B cell (primary cell): ENCODE results near the gene ICAM5.
"Not testable (repeated sequence)": the region's sequence is repeated elsewhere in the genome, so short reads cannot be mapped to it uniquely, and the experiment has no call there.

Experiments used
- CTCF ChIP-seq: fragments of 200-600 bp; IDR thresholded peaks from one replicate; pipeline ENCODE4 v1.8.0; 2022; ENCODE audit warnings: antibody characterized with exemption, mild to moderate bottlenecking
- EZH2 ChIP-seq: IDR thresholded peaks from 2 replicates; pipeline ENCODE4 v1.6.1; 2012; ENCODE audit warnings: borderline replicate concordance, low read depth, mild to moderate bottlenecking, moderate library complexity, low read length; ENCODE audit not compliant: insufficient read depth, poor library complexity, severe bottlenecking

GRCh38 chr19:10336725-10337124 lies 47.0 kb downstream of the ICAM5 start:
- TF ChIP-seq CTCF, EZH2: not testable (repeated sequence)
